Neural cell (in vitro differentiated cells): ENCODE measurements around the gene UBE2F. TPM values are rescaled to one million over a fixed set of nuclear protein-coding genes. Genes with fewer than 3 reads are reported as not detected.

Experiments used
- H2AFZ ChIP-seq: fragments of 200-600, 300-800 bp; sonication (generic), shearing (Covaris generic); 2 replicates; pipeline ENCODE4 v1.6.0; 2014; ENCODE audit warnings: low read depth, mild to moderate bottlenecking, antibody characterized with exemption, low read length, moderate library complexity
- H3F3A ChIP-seq: fragments of 200-600 bp; shearing (Covaris generic); 2 replicates; pipeline ENCODE4 v1.6.1; 2016; ENCODE audit warnings: mild to moderate bottlenecking, moderate library complexity, mixed read lengths, antibody characterized with exemption, low read length; ENCODE audit not compliant: insufficient read depth, poor library complexity, severe bottlenecking
- H3K27ac ChIP-seq: fragments of 200-600, 300-800 bp; sonication (generic), shearing (Covaris generic); 2 replicates; pipeline ENCODE4 v1.5.1; 2014; ENCODE audit warnings: mild to moderate bottlenecking, low read length, moderate library complexity
- H3K27me3 ChIP-seq: fragments of 300-800, 200-600 bp; sonication (generic), shearing (Covaris generic); 2 replicates; pipeline ENCODE4 v1.6.0; 2014; ENCODE audit warnings: mild to moderate bottlenecking, low read depth, low read length, moderate library complexity; ENCODE audit not compliant: insufficient read depth
- H3K36me3 ChIP-seq: fragments of 300-800, 200-600 bp; sonication (generic), shearing (Covaris generic); 2 replicates; pipeline ENCODE4 v1.5.1; 2014; ENCODE audit warnings: mild to moderate bottlenecking, antibody characterized with exemption, low read length, moderate library complexity; ENCODE audit not compliant: insufficient read depth
- H3K4me2 ChIP-seq: fragments of 300-800, 200-600 bp; sonication (generic), shearing (Covaris generic); 2 replicates; pipeline ENCODE4 v1.6.0; 2014; ENCODE audit warnings: mild to moderate bottlenecking, low read length
- H3K4me3 ChIP-seq: fragments of 300-800, 200-600 bp; sonication (generic), shearing (Covaris generic); 2 replicates; pipeline ENCODE4 v1.5.1; 2014; ENCODE audit warnings: mild to moderate bottlenecking, low read length, moderate library complexity
- H3K79me2 ChIP-seq: fragments of 200-600 bp; shearing (Covaris generic); replicated peaks from 2 replicates; pipeline ENCODE4 v1.6.0; 2014; ENCODE audit warnings: mild to moderate bottlenecking, low read length, moderate library complexity; ENCODE audit not compliant: insufficient read depth
- H3K9ac ChIP-seq: fragments of 300-800, 200-600 bp; sonication (generic), shearing (Covaris generic); 2 replicates; pipeline ENCODE4 v1.6.1; 2016; ENCODE audit warnings: mild to moderate bottlenecking, low read length, mixed read lengths
- H3K9me2 ChIP-seq: fragments of 200-600 bp; shearing (Covaris generic); 2 replicates; pipeline ENCODE4 v1.6.1; 2016; ENCODE audit warnings: mild to moderate bottlenecking, low read length, mixed read lengths; ENCODE audit not compliant: insufficient read depth
- H3K9me3 ChIP-seq: fragments of 200-600, 300-800 bp; sonication (generic), shearing (Covaris generic); 2 replicates; pipeline ENCODE4 v1.6.1; 2016; ENCODE audit warnings: mild to moderate bottlenecking, mixed run types, low read length, moderate library complexity, mixed read lengths
- H4K20me1 ChIP-seq: fragments of 200-600 bp; shearing (Covaris generic); 2 replicates; pipeline ENCODE4 v1.6.1; 2016; ENCODE audit warnings: mild to moderate bottlenecking, mixed run types; ENCODE audit not compliant: insufficient read depth
- EP300 ChIP-seq: fragments of 450-650 bp; conservative IDR thresholded peaks from 2 replicates; pipeline ENCODE4 v1.6.1; 2014; ENCODE audit warnings: antibody characterized with exemption, mild to moderate bottlenecking, moderate library complexity; ENCODE audit not compliant: poor library complexity, severe bottlenecking
- EZH2 ChIP-seq: fragments of 200-600, 300-800 bp; shearing (Covaris generic), sonication (generic); IDR thresholded peaks from 2 replicates; pipeline ENCODE4 v1.6.1; 2014; ENCODE audit warnings: antibody characterized with exemption, low read length, borderline replicate concordance, mild to moderate bottlenecking; ENCODE audit not compliant: insufficient read depth, poor library complexity, severe bottlenecking
- MXI1 ChIP-seq: fragments of 450-650 bp; conservative IDR thresholded peaks from 2 replicates; pipeline ENCODE4 v1.6.1; 2014; ENCODE audit warnings: antibody characterized with exemption, mild to moderate bottlenecking; ENCODE audit not compliant: poor library complexity, severe bottlenecking
- POLR2AphosphoS5 ChIP-seq: IDR thresholded peaks from 2 replicates; pipeline ENCODE4 v1.6.1; 2012
- RAD21 ChIP-seq: fragments of 450-650 bp; conservative IDR thresholded peaks from 2 replicates; pipeline ENCODE4 v1.6.1; 2014; ENCODE audit warnings: antibody characterized with exemption, mild to moderate bottlenecking, moderate library complexity
- SMC3 ChIP-seq: fragments of 450-650 bp; conservative IDR thresholded peaks from 2 replicates; pipeline ENCODE4 v1.6.1; 2014; ENCODE audit warnings: antibody characterized with exemption, mild to moderate bottlenecking, moderate library complexity; ENCODE audit not compliant: poor library complexity
- TAF1 ChIP-seq: IDR thresholded peaks from 2 replicates; pipeline ENCODE4 v1.6.1; 2012; ENCODE audit warnings: low read depth
- polyA plus RNA-seq: library from polyadenylated mRNA; depleted of rRNA; stranded (reverse); fragments of >200 nt; gene quantifications from 2 replicates; pipeline ENCODE4 v1.2.3, GENCODE V29; 2014
- TF ChIP-seq, protein P1 (sequence below): fragments of 450-650 bp; IDR thresholded peaks from 2 replicates; pipeline ENCODE4 v1.5.1; 2014; ENCODE audit warnings: antibody characterized with exemption, mild to moderate bottlenecking, moderate library complexity; ENCODE audit not compliant: poor library complexity, severe bottlenecking
- TF ChIP-seq, protein P2 (sequence below): IDR thresholded peaks from 2 replicates; pipeline ENCODE4 v1.6.1; 2012; ENCODE audit warnings: borderline replicate concordance

Gene UBE2F
- polyA plus RNA-seq, 1 donor from 2014 or later: 65.7 TPM

DNA sequence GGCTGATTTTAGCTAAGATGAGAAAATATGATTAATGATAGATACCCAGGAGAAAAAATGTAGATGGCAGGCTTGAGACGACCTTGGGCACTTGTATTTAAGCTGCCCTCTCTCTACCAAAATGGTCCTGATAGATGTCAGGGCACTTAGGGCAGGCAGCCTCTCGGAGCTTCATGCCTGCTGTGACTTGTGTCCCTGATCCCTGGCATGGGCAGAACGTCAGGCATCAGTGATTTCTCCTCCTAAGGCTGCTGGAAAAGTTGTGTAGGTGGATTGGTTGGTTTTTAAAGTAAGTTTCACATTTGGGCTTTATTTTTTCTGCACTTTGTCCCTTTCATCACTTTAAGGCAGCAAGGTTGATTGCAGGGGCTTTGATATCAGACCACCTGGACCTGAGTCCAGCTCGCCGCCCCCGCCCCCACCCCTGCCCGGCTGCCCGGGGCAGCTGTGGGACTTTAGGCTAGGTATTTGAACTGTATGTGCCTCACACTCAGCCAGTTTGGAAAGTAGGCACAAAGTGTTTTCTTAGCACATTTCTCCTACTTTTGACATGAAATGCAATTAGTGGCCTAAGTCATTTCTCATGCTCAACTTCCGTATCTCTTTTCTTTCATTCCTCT, 59.0 kb downstream of the UBE2F start:
- Histone ChIP-seq H3K4me2 (no peak overlapping the region), H4K20me1 (no peaks in the 10 kb centered on the region), H3K36me3 (no peaks in the 10 kb centered on the region), H3K27me3 (no peaks in the 10 kb centered on the region), H3K9me2 (no peaks in the 10 kb centered on the region), H3F3A (no peaks in the 10 kb centered on the region), H3K9me3 (no peaks in the 10 kb centered on the region), H3K27ac (no peak overlapping the region), H3K4me3 (no peak overlapping the region), H3K9ac (no peak overlapping the region), H3K79me2 (no peaks in the 10 kb centered on the region), H2AFZ (no peak overlapping the region)
- TF ChIP-seq, protein P1, sequence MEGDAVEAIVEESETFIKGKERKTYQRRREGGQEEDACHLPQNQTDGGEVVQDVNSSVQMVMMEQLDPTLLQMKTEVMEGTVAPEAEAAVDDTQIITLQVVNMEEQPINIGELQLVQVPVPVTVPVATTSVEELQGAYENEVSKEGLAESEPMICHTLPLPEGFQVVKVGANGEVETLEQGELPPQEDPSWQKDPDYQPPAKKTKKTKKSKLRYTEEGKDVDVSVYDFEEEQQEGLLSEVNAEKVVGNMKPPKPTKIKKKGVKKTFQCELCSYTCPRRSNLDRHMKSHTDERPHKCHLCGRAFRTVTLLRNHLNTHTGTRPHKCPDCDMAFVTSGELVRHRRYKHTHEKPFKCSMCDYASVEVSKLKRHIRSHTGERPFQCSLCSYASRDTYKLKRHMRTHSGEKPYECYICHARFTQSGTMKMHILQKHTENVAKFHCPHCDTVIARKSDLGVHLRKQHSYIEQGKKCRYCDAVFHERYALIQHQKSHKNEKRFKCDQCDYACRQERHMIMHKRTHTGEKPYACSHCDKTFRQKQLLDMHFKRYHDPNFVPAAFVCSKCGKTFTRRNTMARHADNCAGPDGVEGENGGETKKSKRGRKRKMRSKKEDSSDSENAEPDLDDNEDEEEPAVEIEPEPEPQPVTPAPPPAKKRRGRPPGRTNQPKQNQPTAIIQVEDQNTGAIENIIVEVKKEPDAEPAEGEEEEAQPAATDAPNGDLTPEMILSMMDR: no peak
- no peak for TF ChIP-seq RAD21
- no peak for TF ChIP-seq EZH2
- TF ChIP-seq, protein P2, sequence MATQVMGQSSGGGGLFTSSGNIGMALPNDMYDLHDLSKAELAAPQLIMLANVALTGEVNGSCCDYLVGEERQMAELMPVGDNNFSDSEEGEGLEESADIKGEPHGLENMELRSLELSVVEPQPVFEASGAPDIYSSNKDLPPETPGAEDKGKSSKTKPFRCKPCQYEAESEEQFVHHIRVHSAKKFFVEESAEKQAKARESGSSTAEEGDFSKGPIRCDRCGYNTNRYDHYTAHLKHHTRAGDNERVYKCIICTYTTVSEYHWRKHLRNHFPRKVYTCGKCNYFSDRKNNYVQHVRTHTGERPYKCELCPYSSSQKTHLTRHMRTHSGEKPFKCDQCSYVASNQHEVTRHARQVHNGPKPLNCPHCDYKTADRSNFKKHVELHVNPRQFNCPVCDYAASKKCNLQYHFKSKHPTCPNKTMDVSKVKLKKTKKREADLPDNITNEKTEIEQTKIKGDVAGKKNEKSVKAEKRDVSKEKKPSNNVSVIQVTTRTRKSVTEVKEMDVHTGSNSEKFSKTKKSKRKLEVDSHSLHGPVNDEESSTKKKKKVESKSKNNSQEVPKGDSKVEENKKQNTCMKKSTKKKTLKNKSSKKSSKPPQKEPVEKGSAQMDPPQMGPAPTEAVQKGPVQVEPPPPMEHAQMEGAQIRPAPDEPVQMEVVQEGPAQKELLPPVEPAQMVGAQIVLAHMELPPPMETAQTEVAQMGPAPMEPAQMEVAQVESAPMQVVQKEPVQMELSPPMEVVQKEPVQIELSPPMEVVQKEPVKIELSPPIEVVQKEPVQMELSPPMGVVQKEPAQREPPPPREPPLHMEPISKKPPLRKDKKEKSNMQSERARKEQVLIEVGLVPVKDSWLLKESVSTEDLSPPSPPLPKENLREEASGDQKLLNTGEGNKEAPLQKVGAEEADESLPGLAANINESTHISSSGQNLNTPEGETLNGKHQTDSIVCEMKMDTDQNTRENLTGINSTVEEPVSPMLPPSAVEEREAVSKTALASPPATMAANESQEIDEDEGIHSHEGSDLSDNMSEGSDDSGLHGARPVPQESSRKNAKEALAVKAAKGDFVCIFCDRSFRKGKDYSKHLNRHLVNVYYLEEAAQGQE: no peak
- TF ChIP-seq EP300: no peak
- no peak for TF ChIP-seq TAF1
- no peak for TF ChIP-seq POLR2AphosphoS5
- TF ChIP-seq SMC3: no peak
- TF ChIP-seq MXI1: no peak

DNA sequence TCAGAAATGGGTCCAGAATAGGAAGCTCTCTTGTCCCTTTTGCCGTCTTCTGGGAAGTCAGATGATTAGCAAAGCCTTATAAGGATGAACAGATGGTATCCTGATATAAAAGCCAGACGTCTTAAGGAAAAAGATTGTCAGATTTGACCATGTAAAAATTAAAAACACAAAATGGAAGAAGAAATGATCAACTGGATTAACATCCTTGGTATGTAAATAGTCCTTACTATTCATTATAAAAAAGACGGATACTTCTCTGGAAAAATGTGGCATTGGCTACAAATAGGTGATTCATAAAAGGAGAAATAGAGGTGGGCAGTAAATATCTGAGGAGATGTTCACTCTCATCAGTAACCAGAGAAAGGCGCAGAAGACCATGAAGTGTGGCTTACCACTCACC, 60.2 kb downstream of the UBE2F start:
- H3K36me3 ChIP-seq: no peaks in the 10 kb centered on the region
- no peaks in the 10 kb centered on the region for H3K79me2 ChIP-seq
- H2AFZ ChIP-seq: no peak overlapping the region
- no peak overlapping the region for H3K4me2 ChIP-seq
- no peak overlapping the region for H3K27ac ChIP-seq
- H3K4me3 ChIP-seq: no peak overlapping the region
- no peaks in the 10 kb centered on the region for H3K27me3 ChIP-seq
- TF ChIP-seq EZH2: no peak
- TF ChIP-seq TAF1: no peak
- TF ChIP-seq RAD21: no peak
- no peaks in the 10 kb centered on the region for H3K9me2 ChIP-seq
- no peak overlapping the region for H3K9ac ChIP-seq
- H3K9me3 ChIP-seq: no peaks in the 10 kb centered on the region
- H4K20me1 ChIP-seq: no peaks in the 10 kb centered on the region
- H3F3A ChIP-seq: no peaks in the 10 kb centered on the region
